Activated CD8-positive, alpha-beta memory T cell treated with anti-CD3 and anti-CD28 coated beads for 36 hours (primary cell): ENCODE results near the gene CGB2. TPM values are rescaled to one million over a fixed set of nuclear protein-coding genes. Genes with fewer than 3 reads are reported as not detected.
"Not testable (repeated sequence)": the region's sequence is repeated elsewhere in the genome, so short reads cannot be mapped to it uniquely, and the experiment has no call there.

ENCODE experiments used
- CTCF ChIA-PET: fragments of 350-600 bp; sonication (Branson Sonifier 250); formaldehyde crosslinking; loops from one replicate; lab custom pipeline; 2021; ENCODE audit warnings: antibody characterized with exemption; lab: Charles Lee
- POLR2A ChIA-PET: fragments of 350-600 bp; sonication (Branson Sonifier 250); formaldehyde crosslinking; loops from one replicate; lab custom pipeline; 2021; ENCODE audit warnings: antibody characterized with exemption; lab: Charles Lee
- total RNA-seq, 2 experiments: library from RNA; stranded (reverse); gene quantifications; one replicate each; pipeline ENCODE4 v1.2.3, GENCODE V29; 2021

Gene CGB2
- total RNA-seq, 2 experiments from 2014 or later = not detected

GRCh38 chr19:49022116-49022515 lies 9.6 kb upstream of the CGB2 start:
- ChIA-PET CTCF (interaction anchor here (0.6 kb wide), 1 partner anchor 1824 kb away, joined by 3 read pairs; no protein-coding TSS in a partner anchor), POLR2A (no interaction called here)

DNA sequence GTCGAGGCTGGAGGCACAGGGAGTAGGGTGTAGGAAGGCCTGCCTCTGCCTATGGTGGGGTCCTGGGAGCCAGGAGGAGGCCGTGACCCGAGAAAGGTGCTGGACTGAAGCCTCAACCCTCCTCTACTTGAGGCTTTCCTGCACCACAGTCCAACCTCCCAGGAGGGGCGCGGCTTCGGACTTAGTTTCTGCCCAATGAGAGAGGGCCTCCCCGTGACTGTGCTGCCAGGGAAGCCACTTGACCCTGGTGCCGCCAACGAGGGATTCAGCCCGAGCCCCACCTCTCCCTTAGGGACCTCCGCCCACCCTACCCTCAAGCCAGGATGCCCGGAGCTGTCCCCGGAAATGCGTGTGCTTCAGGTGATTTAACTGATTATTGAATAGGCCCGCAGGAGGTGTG lies 7.5 kb upstream of the CGB2 start, which contains the start of gene CGB3:
Gene CGB3 (minus strand): TSS at position 101 of the 400 bp plus-strand sequence. CDS start 362 bp downstream, outside the sequence.
- POLR2A ChIA-PET, CTCF ChIA-PET: not testable (repeated sequence)

- CTCF ChIA-PET, POLR2A ChIA-PET: not testable (repeated sequence)
Measured at GRCh38 chr19:49025088-49025487, 6.6 kb upstream of the CGB2 start.

- CTCF ChIA-PET, POLR2A ChIA-PET: not testable (repeated sequence)
Measured at GRCh38 chr19:49025599-49025998, 6.1 kb upstream of the CGB2 start.

GRCh38 chr19:49028686-49029085 lies 3.0 kb upstream of the CGB2 start:
- POLR2A ChIA-PET = not testable (repeated sequence)

GRCh38 chr19:49029749-49030148 lies 1.9 kb upstream of the CGB2 start:
- POLR2A ChIA-PET, CTCF ChIA-PET: not testable (repeated sequence)

More at GRCh38 chr19:49028686-49029085, 3.0 kb upstream of the CGB2 start:
- CTCF ChIA-PET = interaction anchor here (0.6 kb wide), 1 partner anchor 183 kb away, joined by 3 read pairs; no protein-coding TSS in a partner anchor

DNA sequence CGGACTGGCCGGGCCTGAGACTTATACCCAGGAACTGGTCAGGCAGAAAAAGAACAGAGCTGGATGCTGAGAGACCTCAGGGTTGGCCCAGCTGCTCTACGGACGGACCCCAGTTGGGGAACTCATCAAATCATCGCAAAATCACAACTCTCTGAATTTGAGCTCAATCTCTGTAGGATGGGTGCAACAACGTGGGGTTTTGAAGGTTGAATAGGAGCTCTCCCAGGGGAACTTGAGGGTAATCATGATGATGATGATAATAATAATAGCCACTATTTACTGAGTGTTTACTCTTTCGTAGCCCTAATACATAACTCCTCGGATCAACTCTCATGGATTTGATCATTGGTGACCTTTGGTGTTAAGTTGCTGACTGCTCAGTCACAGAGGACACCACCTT lies 1.4 kb upstream of the CGB2 start:
- POLR2A ChIA-PET = not testable (repeated sequence)

DNA sequence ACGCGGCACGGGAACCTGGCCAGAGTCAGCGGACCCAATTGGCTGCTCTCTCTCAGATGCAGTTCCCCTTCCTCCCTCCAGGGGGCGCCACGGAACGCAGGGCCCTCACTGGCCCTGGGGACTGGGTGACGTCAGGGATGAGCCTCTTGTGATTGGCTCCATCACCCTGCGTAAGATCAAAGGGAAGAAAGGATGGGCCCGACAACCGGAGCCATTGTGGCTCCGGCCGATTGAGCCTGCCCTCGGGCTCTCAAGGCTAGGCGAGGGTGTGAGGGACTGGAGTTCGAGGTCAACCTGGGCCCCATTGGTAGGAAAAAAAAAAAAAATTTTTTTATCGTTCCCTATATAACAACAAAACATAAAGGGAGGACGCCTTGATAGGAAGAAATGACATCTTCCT lies 5.1 kb downstream of the CGB2 start, which contains the start of gene CGB1:
Gene CGB1 (minus strand): TSS at position 81 of the 400 bp plus-strand sequence. CDS start 184 bp downstream, outside the sequence.
- POLR2A ChIA-PET, CTCF ChIA-PET: not testable (repeated sequence)

More for the DNA sequence above, 1.4 kb upstream of the CGB2 start:
- CTCF ChIA-PET = interaction anchor here (0.6 kb wide), 1 partner anchor 546 kb away, joined by 3 read pairs; no protein-coding TSS in a partner anchor

- CTCF ChIA-PET = not testable (repeated sequence)
- POLR2A ChIA-PET = interaction anchor here (0.5 kb wide), 1 partner anchor 157 kb away, joined by 7 read pairs; no protein-coding TSS in a partner anchor
Measured at GRCh38 chr19:49038111-49038510, 6.4 kb downstream of the CGB2 start.

DNA sequence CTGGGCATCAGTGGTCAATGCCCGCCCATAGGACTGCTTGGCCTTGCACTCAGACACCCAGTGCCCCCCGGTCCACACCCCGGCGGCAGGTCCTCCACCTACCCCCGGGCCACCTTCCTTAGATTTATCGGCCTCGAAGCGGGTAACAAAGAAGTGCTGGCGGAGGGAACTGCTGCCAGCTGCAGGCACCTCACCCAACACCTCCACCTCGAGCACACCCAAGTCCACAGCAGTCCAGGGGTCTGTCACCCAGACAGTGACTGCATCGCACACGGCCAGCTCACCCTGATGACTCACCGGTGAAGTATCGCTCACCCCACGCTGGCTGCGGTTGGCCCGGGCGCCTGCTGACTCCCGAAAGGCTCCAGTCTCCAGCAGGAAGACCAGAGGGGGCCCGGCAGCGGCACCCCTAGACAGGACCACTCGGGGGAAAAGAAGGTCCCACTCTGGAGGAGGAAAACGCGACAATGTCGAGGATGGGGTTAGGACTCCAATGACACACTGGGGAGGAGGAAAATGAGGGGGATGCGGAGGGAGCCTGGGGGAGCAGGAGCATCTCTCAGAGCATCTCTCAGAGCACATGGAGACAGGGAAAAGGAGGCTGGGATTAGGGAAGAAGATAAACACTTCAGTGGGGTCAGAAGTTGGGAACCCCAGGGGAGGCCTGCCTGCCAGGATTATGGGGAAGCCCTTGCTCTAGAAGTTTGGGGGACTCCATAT lies 7.0 kb downstream of the CGB2 start:
- POLR2A ChIA-PET = not testable (repeated sequence)

DNA sequence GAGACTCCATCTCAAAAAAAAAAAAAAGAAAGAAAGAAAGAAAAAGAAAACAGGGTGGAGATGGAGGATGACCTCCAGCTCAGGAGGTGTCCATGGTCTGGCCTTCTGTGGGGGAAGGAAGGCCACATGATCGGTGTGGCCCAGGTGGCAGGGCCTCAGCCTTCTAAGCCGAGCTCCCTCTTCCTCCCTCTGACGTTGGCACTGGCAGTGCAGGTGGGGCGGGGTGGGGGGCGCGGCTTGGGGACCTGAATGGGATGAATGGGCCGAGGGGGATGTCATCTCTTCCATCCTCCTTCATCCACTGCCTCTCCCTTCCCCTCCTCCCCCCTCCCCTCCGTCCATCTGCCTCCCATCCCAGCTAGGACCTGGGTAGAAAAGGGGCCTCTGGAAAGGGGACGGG lies 8.0 kb downstream of the CGB2 start:
- CTCF ChIA-PET, POLR2A ChIA-PET: not testable (repeated sequence)

More for the DNA sequence above, 7.0 kb downstream of the CGB2 start:
- CTCF ChIA-PET = not testable (repeated sequence)

DNA sequence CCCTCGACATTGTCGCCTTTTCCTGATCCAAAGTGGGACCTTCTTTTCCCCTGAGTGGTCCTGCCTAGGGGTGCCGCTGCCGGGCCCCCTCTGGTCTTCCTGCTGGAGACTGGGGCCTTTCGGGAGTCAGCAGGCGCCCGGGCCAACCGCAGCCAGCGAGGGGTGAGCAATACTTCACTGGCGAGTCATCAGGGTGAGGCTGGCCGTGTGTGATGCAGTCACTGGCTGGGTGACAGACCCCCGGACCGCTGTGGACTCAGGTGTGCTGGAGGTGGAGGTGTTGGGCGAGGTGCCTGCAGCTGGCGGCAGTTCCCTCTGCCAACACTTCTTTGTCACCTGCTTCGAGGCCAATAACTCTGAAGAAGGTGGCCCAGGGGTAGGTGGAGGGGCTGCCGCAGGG lies 10.5 kb downstream of the CGB2 start:
- POLR2A ChIA-PET = no interaction called here
- CTCF ChIA-PET = no interaction called here

- CTCF ChIA-PET = not testable (repeated sequence)
Measured at GRCh38 chr19:49042666-49043065, 11.0 kb downstream of the CGB2 start.

DNA sequence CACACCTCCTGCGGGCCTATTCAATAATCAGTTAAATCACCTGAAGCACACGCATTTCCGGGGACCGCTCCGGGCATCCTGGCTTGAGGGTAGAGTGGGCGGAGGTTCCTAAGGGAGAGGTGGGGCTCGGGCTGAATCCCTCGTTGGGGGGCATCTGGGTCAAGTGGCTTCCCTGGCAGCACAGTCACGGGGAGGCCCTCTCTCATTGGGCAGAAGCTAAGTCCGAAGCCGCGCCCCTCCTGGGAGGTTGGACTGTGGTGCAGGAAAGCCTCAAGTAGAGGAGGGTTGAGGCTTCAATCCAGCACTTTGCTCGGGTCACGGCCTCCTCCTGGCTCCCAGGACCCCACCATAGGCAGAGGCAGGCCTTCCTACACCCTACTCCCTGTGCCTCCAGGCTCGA lies 11.9 kb downstream of the CGB2 start, which contains the start of gene CGB5:
Gene CGB5 (plus strand): TSS at position 301 of the 400 bp plus-strand sequence. CDS start 362 bp downstream, outside the sequence.
- POLR2A ChIA-PET, CTCF ChIA-PET: not testable (repeated sequence)

More at GRCh38 chr19:49042666-49043065, 11.0 kb downstream of the CGB2 start:
- POLR2A ChIA-PET = not testable (repeated sequence)

DNA sequence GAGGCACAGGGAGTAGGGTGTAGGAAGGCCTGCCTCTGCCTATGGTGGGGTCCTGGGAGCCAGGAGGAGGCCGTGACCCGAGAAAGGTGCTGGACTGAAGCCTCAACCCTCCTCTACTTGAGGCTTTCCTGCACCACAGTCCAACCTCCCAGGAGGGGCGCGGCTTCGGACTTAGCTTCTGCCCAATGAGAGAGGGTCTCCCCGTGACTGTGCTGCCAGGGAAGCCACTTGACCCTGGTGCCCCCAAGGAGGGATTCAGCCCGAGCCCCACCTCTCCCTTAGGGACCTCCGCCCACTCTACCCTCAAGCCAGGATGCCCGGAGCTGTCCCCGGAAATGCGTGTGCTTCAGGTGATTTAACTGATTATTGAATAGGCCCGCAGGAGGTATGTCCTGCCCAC lies 17.3 kb downstream of the CGB2 start, which contains the start of gene CGB8:
Gene CGB8 (minus strand): TSS at position 101 of the 400 bp plus-strand sequence. CDS start 372 bp downstream, outside the sequence.
- POLR2A ChIA-PET, CTCF ChIA-PET: not testable (repeated sequence)

GRCh38 chr19:49049834-49050233 lies 18.1 kb downstream of the CGB2 start:
- CTCF ChIA-PET, POLR2A ChIA-PET: not testable (repeated sequence)

- CTCF ChIA-PET, POLR2A ChIA-PET: not testable (repeated sequence)
Measured at GRCh38 chr19:49050376-49051033, 18.8 kb downstream of the CGB2 start.

- ChIA-PET POLR2A (interaction anchor here (0.5 to 0.6 kb wide), 2 partner anchors 38 to 39 kb away, joined by 3 to 4 read pairs; no protein-coding TSS in a partner anchor), CTCF (interaction anchor here (0.6 to 1.3 kb wide), 6 partner anchors 18 to 424 kb away, joined by 3 to 4 read pairs (median 3); partner anchors contain the start of gene RUVBL2)
Measured at GRCh38 chr19:49056101-49056901, 24.6 kb downstream of the CGB2 start.
